Ishikawa (cell line): Measurements from ENCODE around the gene MIEN1.

Experiments
- CEBPB ChIP-seq: IDR thresholded peaks from 2 replicates; pipeline ENCODE4 v1.6.1; 2012
- CREB1 ChIP-seq: IDR thresholded peaks from 2 replicates; pipeline ENCODE4 v1.6.1; 2012; ENCODE audit warnings: low read depth
- EGR1 ChIP-seq: IDR thresholded peaks from 2 replicates; pipeline ENCODE4 v1.6.1; 2012
- EP300 ChIP-seq: IDR thresholded peaks from 2 replicates; pipeline ENCODE4 v1.6.1; 2012; ENCODE audit warnings: borderline replicate concordance
- FOXM1 ChIP-seq: IDR thresholded peaks from 2 replicates; pipeline ENCODE4 v1.6.1; 2012; ENCODE audit warnings: low read depth, borderline replicate concordance
- MAX ChIP-seq: IDR thresholded peaks from 2 replicates; pipeline ENCODE4 v1.6.1; 2012
- NFIC ChIP-seq: IDR thresholded peaks from 2 replicates; pipeline ENCODE4 v1.6.1; 2012
- RAD21 ChIP-seq: IDR thresholded peaks from 2 replicates; pipeline ENCODE4 v1.6.1; 2012; ENCODE audit warnings: low read depth
- REST ChIP-seq: IDR thresholded peaks from 2 replicates; pipeline ENCODE4 v1.6.1; 2012; ENCODE audit warnings: low read depth, mild to moderate bottlenecking
- TAF1 ChIP-seq: IDR thresholded peaks from 2 replicates; pipeline ENCODE4 v1.6.1; 2012; ENCODE audit warnings: low read depth, mild to moderate bottlenecking
- TCF12 ChIP-seq: IDR thresholded peaks from 2 replicates; pipeline ENCODE4 v1.6.1; 2012; ENCODE audit warnings: low read depth
- TEAD4 ChIP-seq: IDR thresholded peaks from 2 replicates; pipeline ENCODE4 v1.6.1; 2012
- YY1 ChIP-seq: IDR thresholded peaks from 2 replicates; pipeline ENCODE4 v1.6.1; 2012; ENCODE audit warnings: low read depth
- ZBTB7A ChIP-seq: IDR thresholded peaks from 2 replicates; pipeline ENCODE4 v1.6.1; 2012; ENCODE audit warnings: low read depth
- TF ChIP-seq, protein P1 (sequence below): IDR thresholded peaks from 2 replicates; pipeline ENCODE4 v1.6.1; 2012

MIEN1 gene

GRCh38 chr17:39726617-39727016, 3.7 kb downstream of the MIEN1 start:
- TF ChIP-seq TEAD4: no peak

DNA sequence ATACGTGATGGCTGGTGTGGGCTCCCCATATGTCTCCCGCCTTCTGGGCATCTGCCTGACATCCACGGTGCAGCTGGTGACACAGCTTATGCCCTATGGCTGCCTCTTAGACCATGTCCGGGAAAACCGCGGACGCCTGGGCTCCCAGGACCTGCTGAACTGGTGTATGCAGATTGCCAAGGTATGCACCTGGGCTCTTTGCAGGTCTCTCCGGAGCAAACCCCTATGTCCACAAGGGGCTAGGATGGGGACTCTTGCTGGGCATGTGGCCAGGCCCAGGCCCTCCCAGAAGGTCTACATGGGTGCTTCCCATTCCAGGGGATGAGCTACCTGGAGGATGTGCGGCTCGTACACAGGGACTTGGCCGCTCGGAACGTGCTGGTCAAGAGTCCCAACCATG, 5.6 kb downstream of the MIEN1 start:
- no peak for TF ChIP-seq YY1
- no peak for TF ChIP-seq CREB1
- no peak for TF ChIP-seq FOXM1
- no peak for TF ChIP-seq EP300

DNA sequence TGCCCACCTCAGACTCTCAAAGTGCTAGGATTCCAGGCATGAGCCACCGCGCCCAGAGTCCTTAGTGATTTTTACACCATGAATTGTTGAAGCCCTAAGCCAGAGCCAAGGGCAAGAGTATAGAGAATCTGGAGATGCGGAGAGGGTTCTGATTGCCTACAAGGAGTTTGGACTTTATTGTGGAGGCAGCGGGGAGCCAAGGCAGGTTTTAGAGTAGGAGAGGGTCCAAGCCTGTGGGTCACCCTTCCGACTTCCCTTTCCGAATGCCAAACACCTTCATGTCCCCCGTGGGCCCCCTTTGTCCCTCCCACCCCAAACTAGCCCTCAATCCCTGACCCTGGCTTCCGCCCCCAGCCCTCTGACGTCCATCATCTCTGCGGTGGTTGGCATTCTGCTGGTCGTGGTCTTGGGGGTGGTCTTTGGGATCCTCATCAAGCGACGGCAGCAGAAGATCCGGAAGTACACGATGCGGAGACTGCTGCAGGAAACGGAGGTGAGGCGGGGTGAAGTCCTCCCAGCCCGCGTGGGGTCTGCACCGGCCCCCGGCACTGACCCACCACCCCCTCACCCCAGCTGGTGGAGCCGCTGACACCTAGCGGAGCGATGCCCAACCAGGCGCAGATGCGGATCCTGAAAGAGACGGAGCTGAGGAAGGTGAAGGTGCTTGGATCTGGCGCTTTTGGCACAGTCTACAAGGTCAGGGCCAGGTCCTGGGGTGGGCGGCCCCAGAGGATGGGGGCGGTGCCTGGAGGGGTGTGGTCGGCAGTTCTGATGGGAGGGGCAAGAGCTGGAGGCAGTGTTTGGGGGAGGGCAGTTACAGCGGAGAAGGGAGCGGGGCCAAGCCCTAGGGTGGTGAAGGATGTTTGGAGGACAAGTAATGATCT, 7.1 kb downstream of the MIEN1 start:
- TF ChIP-seq TCF12: no peak
- no peak for TF ChIP-seq MAX
- no peak for TF ChIP-seq TAF1
- TF ChIP-seq RAD21: no peak
- TF ChIP-seq, protein P1, sequence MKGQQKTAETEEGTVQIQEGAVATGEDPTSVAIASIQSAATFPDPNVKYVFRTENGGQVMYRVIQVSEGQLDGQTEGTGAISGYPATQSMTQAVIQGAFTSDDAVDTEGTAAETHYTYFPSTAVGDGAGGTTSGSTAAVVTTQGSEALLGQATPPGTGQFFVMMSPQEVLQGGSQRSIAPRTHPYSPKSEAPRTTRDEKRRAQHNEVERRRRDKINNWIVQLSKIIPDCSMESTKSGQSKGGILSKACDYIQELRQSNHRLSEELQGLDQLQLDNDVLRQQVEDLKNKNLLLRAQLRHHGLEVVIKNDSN: no peak
- no peak for TF ChIP-seq YY1
- no peak for TF ChIP-seq CEBPB
- TF ChIP-seq CREB1: no peak
- TF ChIP-seq EP300: no peak
- TF ChIP-seq FOXM1: no peak

DNA sequence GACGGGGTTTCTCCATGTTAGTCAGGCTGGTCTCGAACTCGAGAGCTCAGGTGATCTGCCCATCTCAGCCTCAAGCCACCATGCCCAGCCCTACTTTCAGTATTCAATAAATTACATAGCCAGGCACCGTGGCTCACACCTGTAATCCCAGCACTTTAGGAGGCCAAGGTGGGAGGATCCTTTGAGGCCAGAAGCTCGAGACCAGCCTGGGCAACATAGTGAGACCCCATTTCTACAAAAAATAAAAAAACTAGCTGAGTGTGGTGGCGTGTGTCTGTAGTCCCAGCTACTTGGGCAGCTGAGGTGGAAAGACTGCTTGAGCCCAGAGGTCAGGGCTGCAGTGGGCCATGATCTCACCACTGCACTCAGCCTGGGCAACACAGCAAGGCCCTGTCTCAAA, 8.2 kb downstream of the MIEN1 start:
- TF ChIP-seq, protein P1: no peak
- no peak for TF ChIP-seq CREB1
- TF ChIP-seq ZBTB7A: no peak
- no peak for TF ChIP-seq RAD21
- TF ChIP-seq YY1: no peak
- TF ChIP-seq CEBPB: no peak
- TF ChIP-seq TEAD4: no peak
- TF ChIP-seq TAF1: no peak
- TF ChIP-seq REST: no peak
- no peak for TF ChIP-seq EGR1
- TF ChIP-seq FOXM1: no peak
- no peak for TF ChIP-seq NFIC
- TF ChIP-seq MAX: no peak
- no peak for TF ChIP-seq EP300
- TF ChIP-seq TCF12: no peak

- no peak for TF ChIP-seq EP300
- no peak for TF ChIP-seq TAF1
- TF ChIP-seq TCF12: no peak
- no peak for TF ChIP-seq CREB1
- TF ChIP-seq, protein P1: no peak
- no peak for TF ChIP-seq REST
- no peak for TF ChIP-seq TEAD4
- no peak for TF ChIP-seq MAX
- no peak for TF ChIP-seq CEBPB
- TF ChIP-seq ZBTB7A: no peak
- TF ChIP-seq YY1: no peak
- no peak for TF ChIP-seq EGR1
- TF ChIP-seq FOXM1: no peak
Measured at GRCh38 chr17:39719563-39720355, 10.6 kb downstream of the MIEN1 start.
